Uterus (tissue), 4 donors: Measurements from ENCODE around the gene ASB3. TPM values are rescaled to one million over a fixed set of nuclear protein-coding genes. Genes with fewer than 3 reads are reported as not detected.
A peak's percentile ranks its signal among the peaks of the same experiment; 100 is the strongest.
"Not testable (repeated sequence)": the region's sequence is repeated elsewhere in the genome, so short reads cannot be mapped to it uniquely, and the experiment has no call there.

Experiments
- DNase-seq, 2 donors: peaks; one replicate each; pipeline ENCODE4 v3.0.0-alpha.2; 2019 to 2020
- H3K27ac ChIP-seq, 2 donors: fragments of 200-600 bp; sonication (generic); 1 replicate in 1 of 2; 2 replicates in 1 of 2; pipeline ENCODE4 v1.5.1; 2016 to 2018
- H3K27me3 ChIP-seq, 2 donors: fragments of 200-600 bp; sonication (generic); one replicate each; pipeline ENCODE4 v1.5.1; 2018 to 2019; ENCODE audit warnings: control low read depth in 1 of 2
- H3K36me3 ChIP-seq, 2 donors: fragments of 200-600 bp; sonication (generic); one replicate each; pipeline ENCODE4 v1.5.1; 2019; ENCODE audit warnings: control low read depth in 1 of 2
- H3K4me1 ChIP-seq, 2 donors: fragments of 200-600 bp; sonication (generic); one replicate each; pipeline ENCODE4 v1.5.1; 2018 to 2019; ENCODE audit warnings: control low read depth in 1 of 2
- H3K4me3 ChIP-seq, 2 donors: fragments of 200-600 bp; sonication (generic); 1 replicate in 1 of 2; 2 replicates in 1 of 2; pipeline ENCODE4 v1.5.1; 2018 to 2019; ENCODE audit warnings: mild to moderate bottlenecking in 1 of 2
- H3K9me3 ChIP-seq, 2 donors: fragments of 200-600 bp; sonication (generic); one replicate each; pipeline ENCODE4 v1.5.1; 2019; ENCODE audit warnings: control low read depth in 1 of 2
- POLR2A ChIP-seq, 2 donors: fragments of 450-650 bp; IDR thresholded peaks; one replicate each; pipeline ENCODE4 v1.6.1; 2016; ENCODE audit warnings: antibody characterized with exemption in 2 of 2, mild to moderate bottlenecking in 1 of 2, moderate library complexity in 1 of 2
- intact Hi-C: fragments of 100-400 bp; cut with DNase I; formaldehyde crosslinking; loops from one replicate; pipeline ENCODE4 v1.15.1; 2023; ENCODE audit warnings: low total_unique reads
- total RNA-seq, 4 donors: library from RNA; depleted of rRNA in 3 of 4; stranded (reverse); fragments of >200 nt in 3 of 4; gene quantifications; one replicate each; pipeline versions ENCODE4 v1.1.0 to v1.2.4, GENCODE V29; 2014 to 2023
- TF ChIP-seq, protein P1 (sequence below), 4 experiments: fragments of 200-600 bp in 2 of 4; fragments of 450-650 bp in 2 of 4; sonication (generic) in 2 of 4; IDR thresholded peaks; one replicate each; pipeline ENCODE4 v1.5.1; 2016 to 2019; ENCODE audit warnings: antibody characterized with exemption in 4 of 4, mild to moderate bottlenecking in 2 of 4, moderate library complexity in 1 of 4
- donor health status: DM: yes; HTN: yes; CAD: no.

Gene ASB3
- total RNA-seq, 4 donors from 2014 or later, result 5.4 to 68.8 (median 16.8) TPM

DNA sequence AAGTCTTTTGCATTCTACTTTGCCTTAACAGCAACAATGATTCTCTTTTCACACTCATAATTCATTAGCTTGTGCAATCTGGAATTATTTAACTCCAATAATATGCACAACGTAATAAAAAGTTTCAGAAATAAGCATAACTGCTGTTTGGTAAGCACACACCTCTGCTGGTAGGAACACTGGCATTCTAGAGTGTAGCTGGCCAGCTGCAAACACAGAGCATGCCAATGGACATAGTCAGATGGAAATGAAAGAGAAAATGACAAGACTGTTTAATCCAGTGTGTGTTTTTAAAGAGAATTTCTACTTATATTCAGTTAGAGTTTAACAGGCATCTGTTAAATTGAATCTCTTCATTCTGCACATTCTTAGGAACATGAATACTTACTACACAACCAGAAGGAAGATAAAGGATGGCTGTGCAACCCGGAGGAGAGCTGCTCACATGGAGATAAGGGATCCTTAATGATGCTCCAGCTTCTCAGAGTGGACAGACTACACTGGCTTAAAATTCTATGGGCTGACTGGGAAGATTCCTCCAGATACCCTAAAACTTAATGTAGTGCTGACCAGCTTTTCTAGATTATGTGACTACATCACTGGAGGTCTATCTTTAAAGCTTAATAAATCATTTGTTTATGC, 113.8 kb downstream of the ASB3 start:
- Histone ChIP-seq H3K4me3 (no peak overlapping the region), H3K4me1 (peaks cover 0 to 8% of the 10 kb centered on the region in 2 donors), H3K36me3 (peaks cover 0 to 3% of the 10 kb centered on the region in 2 donors), H3K9me3 (no peaks in the 10 kb centered on the region), H3K27me3 (no peaks in the 10 kb centered on the region), H3K27ac (no peak overlapping the region)
- no peak for TF ChIP-seq POLR2A (IDR thresholded peaks at IDR 0.05)
- TF ChIP-seq, protein P1, sequence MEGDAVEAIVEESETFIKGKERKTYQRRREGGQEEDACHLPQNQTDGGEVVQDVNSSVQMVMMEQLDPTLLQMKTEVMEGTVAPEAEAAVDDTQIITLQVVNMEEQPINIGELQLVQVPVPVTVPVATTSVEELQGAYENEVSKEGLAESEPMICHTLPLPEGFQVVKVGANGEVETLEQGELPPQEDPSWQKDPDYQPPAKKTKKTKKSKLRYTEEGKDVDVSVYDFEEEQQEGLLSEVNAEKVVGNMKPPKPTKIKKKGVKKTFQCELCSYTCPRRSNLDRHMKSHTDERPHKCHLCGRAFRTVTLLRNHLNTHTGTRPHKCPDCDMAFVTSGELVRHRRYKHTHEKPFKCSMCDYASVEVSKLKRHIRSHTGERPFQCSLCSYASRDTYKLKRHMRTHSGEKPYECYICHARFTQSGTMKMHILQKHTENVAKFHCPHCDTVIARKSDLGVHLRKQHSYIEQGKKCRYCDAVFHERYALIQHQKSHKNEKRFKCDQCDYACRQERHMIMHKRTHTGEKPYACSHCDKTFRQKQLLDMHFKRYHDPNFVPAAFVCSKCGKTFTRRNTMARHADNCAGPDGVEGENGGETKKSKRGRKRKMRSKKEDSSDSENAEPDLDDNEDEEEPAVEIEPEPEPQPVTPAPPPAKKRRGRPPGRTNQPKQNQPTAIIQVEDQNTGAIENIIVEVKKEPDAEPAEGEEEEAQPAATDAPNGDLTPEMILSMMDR (IDR thresholded peaks at IDR 0.05), result no peak
- intact Hi-C loops, result no loop called here
- DNase-seq, result no peak

DNA sequence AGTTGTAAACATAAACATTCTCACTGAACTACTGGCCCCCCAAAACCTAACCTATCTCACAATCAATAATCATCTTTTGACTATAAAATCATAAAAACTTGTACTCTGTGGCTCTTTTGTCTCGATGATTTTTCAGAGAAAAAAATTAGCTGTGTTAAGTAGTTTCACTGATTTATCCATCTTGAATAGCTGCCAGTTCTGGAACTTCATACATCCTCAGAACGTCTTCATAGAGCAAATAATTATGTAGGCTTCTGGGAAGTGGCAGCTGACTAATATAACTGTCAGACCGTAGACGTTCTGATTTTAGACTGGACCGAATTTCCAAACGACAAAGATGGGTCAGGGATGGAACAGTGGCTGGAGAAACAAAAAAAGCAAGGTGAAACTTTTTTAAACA, 116.4 kb downstream of the ASB3 start:
- intact Hi-C loops, result no loop called here
- H3K27ac ChIP-seq, result peak overlapping the region in 1 of 2 donors; percentile 28
- no peak overlapping the region for H3K4me3 ChIP-seq
- DNase-seq, result peak in 1 of 2 donors; percentile 24
- no peaks in the 10 kb centered on the region for H3K27me3 ChIP-seq
- H3K36me3 ChIP-seq, result peaks cover 0 to 3% of the 10 kb centered on the region in 2 donors
- peaks cover 0 to 8% of the 10 kb centered on the region in 2 donors for H3K4me1 ChIP-seq
- no peaks in the 10 kb centered on the region for H3K9me3 ChIP-seq
- no peak for TF ChIP-seq POLR2A (IDR thresholded peaks at IDR 0.05)
- TF ChIP-seq, protein P1 (IDR thresholded peaks at IDR 0.05), result no peak

DNA sequence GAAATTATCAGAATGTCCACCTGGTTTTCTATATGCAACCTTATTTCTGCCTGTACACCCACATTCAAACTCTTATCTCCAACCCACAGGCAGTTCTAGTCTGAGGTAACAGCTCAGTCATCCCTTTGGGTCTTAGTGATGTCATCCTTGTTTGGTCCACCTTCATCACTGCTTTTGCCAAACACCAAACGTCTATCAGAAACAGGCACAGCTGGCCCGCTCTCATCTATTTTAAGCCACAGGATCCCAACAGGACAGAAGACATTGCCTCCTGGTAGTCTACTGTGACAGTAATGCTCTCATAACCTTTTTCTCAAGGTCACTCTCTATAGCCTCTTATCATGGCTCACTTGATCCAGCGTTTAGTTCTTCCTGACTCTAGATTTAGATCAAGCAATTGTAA, 118.1 kb downstream of the ASB3 start:
- no peak for DNase-seq
- Histone ChIP-seq H3K27ac (no peak overlapping the region), H3K36me3 (peaks cover 0 to 3% of the 10 kb centered on the region in 2 donors), H3K9me3 (no peaks in the 10 kb centered on the region), H3K4me3 (no peak overlapping the region), H3K27me3 (no peaks in the 10 kb centered on the region), H3K4me1 (peaks cover 0 to 8% of the 10 kb centered on the region in 2 donors)
- TF ChIP-seq, protein P1 (IDR thresholded peaks at IDR 0.05), result no peak
- no peak for TF ChIP-seq POLR2A (IDR thresholded peaks at IDR 0.05)
- intact Hi-C loops, result no loop called here

DNA sequence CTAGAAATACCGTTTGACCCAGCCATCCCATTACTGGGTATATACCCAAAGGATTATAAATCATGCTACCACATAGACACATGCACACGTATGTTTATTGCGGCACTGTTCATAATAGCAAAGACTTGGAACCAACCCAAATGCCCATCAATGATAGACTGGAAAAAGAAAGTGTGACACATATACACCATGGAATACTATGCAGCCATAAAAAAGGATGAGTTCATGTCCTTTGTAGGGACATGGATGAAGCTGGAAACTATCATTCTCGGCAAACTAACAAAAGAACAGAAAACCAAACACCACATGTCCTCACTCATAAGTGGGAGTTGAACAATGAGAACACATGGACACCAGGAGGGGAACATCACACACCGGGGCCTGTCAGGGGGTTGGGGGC, 119.6 kb downstream of the ASB3 start:
- H3K4me3 ChIP-seq, H3K4me1 ChIP-seq, H3K9me3 ChIP-seq, DNase-seq, H3K27me3 ChIP-seq, H3K36me3 ChIP-seq, intact Hi-C loops, H3K27ac ChIP-seq: not testable (repeated sequence)

DNA sequence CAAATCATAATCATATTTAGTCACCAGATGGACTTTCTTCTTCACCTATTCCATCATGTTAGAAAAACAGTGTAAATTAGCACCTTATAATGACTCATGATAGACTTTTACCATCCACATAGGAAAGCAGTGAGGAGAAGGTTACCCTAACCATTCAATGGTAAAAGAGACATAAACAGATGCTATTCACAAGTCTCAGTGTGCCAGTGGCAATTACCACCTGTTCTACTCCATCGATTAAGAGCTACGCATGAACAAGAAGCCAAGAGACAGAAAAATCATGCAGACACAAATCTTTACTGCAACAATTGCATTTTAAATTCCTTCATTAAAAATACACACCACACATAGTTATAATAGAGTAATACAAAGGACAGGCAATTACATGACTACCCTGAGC, 125.9 kb downstream of the ASB3 start:
- no peaks in the 10 kb centered on the region for H3K9me3 ChIP-seq
- no peaks in the 10 kb centered on the region for H3K4me1 ChIP-seq
- TF ChIP-seq, protein P1 (IDR thresholded peaks at IDR 0.05), result no peak
- TF ChIP-seq POLR2A (IDR thresholded peaks at IDR 0.05), result no peak
- no peak overlapping the region for H3K4me3 ChIP-seq
- intact Hi-C loops, result no loop called here
- no peaks in the 10 kb centered on the region for H3K36me3 ChIP-seq
- no peak for DNase-seq
- no peak overlapping the region for H3K27ac ChIP-seq
- H3K27me3 ChIP-seq, result no peaks in the 10 kb centered on the region

DNA sequence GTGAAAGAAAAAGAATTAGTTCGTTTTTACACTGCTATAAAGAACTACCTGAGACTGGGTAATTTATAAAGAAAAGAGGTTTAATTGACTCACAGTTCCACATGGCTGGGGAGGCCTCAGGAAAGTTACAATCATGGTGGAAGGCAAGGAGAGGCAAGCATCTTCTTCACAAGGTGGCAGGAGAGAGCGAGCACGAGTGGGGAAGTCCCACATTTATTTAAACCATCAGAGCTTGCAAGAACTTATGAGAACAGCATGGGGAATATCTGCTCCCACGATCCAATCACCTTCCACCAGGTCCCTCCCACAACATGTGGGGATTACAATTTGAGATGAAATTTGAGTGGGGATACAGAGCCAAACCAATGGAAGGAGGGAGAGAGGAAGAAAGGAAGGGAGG, 128.3 kb downstream of the ASB3 start:
- H3K27me3 ChIP-seq, DNase-seq, H3K4me1 ChIP-seq, H3K36me3 ChIP-seq, intact Hi-C loops, H3K27ac ChIP-seq, H3K4me3 ChIP-seq, H3K9me3 ChIP-seq: not testable (repeated sequence)
